ENCODE measurements around the gene FAM236B.
"Not testable (repeated sequence)": the region's sequence is repeated elsewhere in the genome, so short reads cannot be mapped to it uniquely, and the experiment has no call there.

Gene FAM236B

DNA sequence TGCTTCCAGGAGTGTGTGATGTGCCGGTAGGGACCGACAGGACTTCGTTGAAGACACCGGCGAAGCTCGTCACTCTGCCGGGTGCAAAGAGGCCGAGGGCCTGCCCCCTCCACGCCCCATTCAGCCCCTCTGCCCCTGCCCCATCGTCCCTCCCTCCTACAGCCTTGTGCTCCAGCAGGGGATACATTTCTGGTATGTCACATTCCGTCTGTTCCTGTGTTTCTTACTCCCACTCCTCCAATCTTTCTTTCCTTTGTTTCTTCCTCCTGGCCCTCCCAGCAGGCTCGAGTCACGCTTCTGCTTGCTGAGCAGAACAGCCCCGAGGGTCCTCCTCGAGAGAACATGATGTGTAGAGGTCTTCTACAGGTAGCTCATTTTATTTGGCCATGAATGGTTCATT lies at the start of gene FAM236B:
Gene FAM236B (minus strand): TSS at position 101 of the 400 bp plus-strand sequence. CDS start 100 bp downstream, at position 1.
- not testable (repeated sequence) for DNase-seq

DNA sequence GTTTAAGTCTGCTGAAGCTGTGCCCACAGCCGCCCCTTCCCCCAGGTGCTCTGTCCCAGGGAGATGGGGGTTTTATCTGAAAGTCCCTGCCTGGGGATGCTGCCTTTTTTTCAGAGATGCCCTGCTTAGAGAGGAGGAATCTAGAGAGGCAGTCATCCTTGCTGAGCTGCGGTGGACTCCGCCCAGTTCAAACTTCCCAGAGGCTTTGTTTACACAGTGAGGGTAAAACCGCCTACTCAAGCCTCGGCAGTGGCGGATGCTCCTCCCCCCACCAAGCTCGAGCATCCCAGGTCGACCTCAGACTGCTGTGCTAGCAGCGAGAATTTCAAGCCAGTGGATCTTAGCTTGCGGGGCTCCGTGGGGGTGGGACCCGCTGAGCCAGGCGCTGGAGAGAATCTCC lies 48.2 kb upstream of the FAM236B start:
- not testable (repeated sequence) for DNase-seq

DNA sequence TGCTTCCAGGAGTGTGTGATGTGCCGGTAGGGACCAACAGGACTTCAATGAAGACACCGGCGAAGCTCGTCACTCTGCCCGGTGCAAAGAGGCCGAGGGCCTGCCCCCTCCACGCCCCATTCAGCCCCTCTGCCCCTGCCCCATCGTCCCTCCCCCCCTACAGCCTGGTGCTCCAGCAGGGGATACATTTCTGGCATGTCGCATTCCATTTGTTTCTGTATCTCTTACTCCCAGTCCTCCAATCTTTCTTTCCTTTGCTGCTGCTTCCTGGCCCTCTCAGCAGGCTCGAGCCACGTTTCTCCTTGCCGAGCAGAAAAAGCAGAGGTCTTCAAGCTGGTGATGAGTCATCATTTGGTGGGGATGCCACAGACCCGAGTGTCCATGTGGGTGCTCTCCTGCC lies 25.6 kb upstream of the FAM236B start, which contains the start of gene FAM236D:
Gene FAM236D (minus strand): TSS at position 101 of the 400 bp plus-strand sequence. CDS start 100 bp downstream, at position 1.
- DNase-seq: not testable (repeated sequence)

DNA sequence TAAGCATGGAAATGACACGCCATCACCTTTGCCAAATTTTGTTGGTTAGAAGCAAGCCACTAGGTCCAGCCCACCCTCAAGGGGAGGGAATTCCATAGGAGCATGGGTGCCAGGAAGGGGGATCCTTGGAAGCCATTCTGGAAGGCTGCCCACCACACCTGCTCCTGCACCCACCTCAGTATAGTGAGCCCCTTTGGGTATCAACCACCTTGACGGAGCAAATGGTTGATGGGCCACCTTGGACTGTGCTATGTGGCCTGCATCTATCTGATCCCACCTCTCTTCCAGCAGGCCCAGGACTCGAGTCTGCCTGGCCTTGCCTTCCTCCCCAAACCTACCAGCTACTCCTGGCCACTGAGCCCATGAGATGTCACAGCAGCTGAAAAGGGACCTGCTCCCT lies 7.9 kb upstream of the FAM236B start:
- not testable (repeated sequence) for DNase-seq

DNA sequence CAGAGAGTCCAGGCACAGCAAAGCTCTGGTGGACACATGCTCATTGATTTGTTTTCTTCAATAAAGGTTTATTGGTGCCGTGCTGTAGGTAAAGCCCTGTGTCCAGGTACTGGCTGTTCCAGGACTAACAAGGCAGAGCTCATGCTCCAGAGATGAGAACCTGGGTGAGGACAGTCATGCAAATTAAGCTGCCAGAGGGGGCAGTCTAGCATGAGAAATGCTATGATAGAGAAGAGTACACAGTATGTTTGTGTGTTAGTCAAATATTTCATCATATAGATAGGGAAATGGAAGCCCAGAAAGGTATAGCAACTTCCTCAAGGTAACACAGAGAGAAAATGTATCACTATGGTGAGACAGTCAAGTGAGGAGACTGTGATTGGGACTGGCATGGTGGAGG lies 5.7 kb upstream of the FAM236B start:
- not testable (repeated sequence) for DNase-seq

DNA sequence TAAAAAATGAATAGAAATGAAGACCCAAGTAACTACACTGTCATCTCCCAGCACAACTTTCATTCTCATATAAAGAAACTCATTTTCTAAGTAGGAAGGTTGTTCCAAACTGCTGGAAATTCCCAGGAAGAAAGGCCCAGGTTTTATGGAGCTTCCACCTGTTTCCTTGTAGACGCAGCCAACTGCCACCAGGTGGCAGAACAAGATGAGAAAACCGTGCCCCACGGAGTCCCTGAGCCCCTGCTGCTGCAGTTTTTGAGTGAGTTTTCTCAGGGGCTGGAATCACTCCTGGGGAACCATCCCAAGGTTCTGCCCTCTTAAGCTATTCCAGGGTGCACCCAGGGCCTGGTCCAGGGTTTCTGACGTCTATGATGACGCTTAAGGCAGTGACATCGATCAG lies 1.5 kb upstream of the FAM236B start:
- not testable (repeated sequence) for DNase-seq

DNA sequence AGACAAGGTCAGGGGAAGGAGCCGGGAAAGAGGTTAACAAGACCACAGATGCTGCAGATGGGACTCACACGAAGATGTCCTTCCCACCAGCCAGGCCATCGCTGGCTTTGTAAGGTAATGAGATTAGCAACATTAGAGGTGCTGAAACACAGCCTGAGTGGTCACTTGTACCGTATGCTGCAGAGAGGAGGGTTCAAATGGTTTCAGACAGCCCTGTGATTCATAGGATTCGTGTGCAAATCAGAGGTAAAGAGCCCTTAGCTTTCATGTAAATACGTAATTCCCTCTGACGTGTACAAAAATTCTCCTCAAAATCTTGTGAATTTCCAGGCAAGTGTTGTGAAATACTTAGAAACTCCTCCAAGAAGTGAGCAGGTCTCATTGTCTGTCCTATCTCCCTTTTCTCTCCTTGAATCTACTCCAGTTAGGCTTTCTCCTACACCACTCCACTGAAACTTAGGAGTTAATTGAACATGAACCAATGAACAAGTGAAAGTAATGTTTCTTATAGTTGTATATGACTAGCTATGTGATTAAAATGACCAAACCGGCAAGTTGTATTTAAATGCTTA lies 991 bp upstream of the FAM236B start:
- DNase-seq: not testable (repeated sequence)

DNA sequence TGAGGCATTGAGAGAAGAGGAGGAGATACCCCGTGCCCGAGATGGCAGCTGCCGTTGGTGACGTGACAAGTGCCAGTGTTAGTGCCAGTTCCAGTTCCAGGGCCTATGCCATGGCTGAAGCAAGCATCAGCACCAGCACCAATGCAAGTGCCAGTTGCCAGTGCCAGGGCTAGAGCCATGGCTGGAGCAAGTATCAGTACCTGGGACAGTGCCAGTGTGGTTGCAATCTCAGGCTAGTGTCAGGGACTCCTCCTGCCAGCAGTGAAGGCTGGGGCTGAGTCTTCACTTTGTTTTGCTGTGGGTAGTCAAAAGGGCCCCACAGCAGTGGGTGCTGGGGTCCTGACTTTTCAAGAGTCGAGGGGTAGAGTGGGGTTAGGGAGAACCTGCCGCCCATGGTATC lies 4.3 kb downstream of the FAM236B start:
- DNase-seq: not testable (repeated sequence)

DNA sequence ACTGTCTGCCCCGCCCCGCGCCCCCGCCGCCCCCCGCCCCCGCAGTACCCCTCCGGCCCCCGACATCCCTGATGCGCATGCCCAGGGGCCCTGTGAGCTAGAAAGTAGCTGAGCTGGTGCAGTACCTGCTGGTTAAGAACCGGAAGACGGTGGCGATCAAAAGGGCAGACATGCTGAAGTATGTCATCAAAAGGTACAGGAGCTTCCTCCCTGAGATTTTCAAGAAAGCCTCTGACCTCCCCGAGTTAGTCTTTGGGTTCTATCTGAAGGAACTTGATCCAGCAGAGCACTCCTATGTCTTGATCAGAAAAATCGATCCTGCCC lies 5.0 kb downstream of the FAM236B start:
- not testable (repeated sequence) for DNase-seq

DNA sequence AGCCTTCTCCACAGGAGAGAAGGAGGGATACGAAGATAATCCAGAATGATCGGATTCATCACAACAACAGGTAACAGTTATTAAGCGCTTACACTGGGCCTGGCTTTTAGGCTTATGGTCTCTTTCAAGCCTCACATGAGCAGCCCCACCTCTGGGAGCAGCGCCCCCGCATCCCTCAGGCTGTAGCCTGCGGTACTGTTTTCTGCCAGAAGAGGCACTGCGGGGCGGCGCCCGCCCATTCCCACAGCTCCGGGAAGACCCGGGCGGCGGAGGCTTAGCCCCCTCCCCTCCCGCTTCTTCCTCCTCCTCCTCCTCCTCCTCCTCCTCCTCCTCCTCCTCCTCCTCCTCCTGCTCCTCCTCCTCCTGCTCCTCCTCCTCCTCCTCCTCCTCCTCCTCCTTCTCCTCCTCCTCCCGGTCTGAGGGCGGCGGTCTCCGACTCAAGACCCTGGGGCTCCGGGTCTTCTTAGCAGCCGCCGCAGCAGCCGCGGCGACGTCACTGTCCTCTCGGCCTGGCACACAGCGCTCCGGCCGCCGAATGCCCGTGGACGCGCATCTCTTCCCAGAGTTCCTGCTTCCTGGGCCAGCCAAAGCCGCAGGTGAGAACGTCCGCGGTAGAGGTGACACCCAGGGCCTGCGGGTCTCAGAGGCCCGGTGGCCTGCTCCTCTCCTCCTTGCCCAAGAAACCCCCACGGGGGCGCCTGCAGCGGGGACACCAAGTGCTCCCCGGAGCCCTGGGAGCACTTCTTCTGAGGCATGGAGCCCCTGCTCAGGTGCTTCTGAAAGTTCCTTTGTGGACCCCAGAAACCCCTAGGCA lies 5.6 kb downstream of the FAM236B start, which contains the start of gene DMRTC1B:
Gene DMRTC1B (plus strand): TSS at position 238 of the 814 bp plus-strand sequence. CDS start 68,246 bp downstream, outside the sequence.
- not testable (repeated sequence) for DNase-seq

DNA sequence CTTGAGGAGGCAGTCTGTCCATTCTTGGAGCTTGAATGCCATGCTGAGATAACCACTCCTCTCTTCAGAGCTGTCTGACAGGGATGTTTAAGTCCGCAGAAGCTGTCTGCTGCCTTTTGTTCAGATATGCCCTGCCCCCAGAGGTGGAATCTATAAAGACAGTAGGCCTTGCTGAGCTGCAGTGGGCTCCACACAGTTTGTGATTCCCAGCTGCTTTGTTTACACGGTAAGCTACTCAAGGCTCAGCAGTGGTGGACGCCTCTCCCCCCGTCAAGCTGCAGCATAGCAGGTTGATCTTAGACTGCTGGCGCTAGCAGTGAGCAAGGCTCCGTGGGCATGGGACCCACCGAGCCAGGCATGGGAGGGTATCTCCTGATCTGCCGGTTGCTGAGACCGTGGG lies 22.0 kb downstream of the FAM236B start:
- not testable (repeated sequence) for DNase-seq

DNA sequence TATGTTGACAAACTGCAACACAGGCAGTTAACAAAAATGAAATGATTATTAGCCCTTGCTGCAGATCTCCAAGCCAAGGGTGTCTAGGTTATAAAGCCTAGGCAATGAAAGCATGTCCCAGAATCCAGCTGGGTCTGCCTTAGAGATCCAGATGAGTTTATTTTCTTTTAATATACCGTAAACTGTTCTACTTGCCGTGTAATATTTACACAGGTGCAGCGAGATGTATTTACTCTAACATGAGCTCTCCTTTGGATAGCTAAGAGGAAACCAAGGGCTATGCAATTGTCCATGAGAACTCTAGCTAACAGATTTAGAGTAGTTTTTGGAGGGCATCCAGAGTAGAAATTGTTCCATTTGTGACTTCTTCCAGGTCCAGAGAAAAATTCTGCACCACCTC lies 33.9 kb downstream of the FAM236B start:
- not testable (repeated sequence) for DNase-seq

DNA sequence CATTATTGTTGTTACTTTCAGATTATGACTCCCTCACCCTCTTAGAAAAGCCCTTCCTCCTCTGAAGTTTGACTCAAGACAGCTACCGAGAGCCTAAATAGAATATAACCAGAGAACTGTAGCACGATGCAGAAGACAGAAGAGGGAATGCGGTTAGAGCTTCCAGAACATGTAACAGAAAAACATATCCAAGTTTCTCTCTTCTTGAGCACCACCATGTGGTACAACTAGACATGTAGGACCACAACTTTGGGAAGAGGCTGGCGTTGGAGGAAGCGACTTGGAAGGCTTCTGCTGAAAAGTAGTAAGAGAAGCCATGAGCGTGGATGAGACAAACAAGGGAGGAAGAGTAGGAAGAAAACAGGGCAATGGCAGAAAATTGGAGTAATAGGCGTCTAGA lies 36.9 kb downstream of the FAM236B start:
- not testable (repeated sequence) for DNase-seq

DNA sequence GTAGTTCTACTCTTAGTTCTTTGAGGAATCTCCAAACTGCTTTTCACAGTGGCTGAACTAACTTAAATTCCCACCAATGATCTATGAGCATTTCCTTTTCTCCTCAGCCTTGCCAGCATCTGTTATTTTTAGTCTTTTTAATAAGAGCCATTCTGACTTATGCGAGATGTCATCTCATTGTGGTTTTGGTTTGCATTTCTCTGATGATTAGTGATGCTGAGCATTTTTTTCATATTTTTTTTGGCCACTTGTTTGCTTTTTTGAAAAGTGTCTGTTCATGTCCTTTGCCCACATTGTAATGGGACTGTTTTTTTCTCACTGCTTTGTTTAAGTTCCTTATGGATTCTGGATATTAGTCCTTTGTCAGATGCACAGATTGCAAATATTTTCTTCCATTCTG lies 46.9 kb downstream of the FAM236B start:
- DNase-seq: no peak

DNA sequence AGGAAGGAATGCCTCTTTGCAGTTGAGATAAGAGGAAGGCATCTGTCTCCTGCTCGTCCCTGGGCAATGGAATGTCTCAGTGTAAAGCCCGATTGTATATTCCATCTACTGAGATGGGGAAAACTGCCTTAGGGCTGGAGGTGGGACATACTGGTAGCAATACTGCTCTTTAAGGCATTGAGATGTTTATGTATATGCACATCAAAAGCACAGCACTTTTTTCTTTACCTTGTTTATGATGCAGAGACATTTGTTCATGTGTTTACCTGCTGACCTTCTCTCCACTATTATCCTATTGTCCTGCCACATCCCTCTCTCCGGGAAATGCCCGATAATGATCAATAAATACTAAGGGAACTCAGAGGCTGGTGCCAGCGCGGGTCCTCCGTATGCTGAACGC lies 48.8 kb downstream of the FAM236B start:
- DNase-seq: not testable (repeated sequence)

Measured in activated CD8-positive, alpha-beta memory T cell treated with anti-CD3 and anti-CD28 coated beads for 24 hours (primary cell).